ENCODE measurements around the gene RNF133.

DNA sequence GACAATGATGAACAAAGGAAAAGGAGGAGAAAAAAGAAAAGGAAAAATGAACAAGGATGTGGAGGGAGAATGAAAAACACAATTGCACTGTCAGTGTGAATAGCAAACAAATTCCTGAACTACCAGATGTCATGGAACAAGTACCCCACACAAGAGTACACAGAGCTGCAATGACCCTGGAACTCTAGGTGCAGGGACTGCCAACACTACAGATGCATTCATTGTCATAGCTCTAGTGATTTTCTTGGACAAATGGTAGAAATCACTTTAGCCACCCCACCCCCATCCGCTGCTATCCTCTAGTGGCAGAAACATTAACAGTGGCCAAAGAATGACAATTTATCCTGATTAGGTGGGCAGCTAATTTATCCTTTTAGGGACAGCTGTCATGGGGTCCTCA lies 3.1 kb downstream of the RNF133 start:
- TF ChIP-seq, protein P1, sequence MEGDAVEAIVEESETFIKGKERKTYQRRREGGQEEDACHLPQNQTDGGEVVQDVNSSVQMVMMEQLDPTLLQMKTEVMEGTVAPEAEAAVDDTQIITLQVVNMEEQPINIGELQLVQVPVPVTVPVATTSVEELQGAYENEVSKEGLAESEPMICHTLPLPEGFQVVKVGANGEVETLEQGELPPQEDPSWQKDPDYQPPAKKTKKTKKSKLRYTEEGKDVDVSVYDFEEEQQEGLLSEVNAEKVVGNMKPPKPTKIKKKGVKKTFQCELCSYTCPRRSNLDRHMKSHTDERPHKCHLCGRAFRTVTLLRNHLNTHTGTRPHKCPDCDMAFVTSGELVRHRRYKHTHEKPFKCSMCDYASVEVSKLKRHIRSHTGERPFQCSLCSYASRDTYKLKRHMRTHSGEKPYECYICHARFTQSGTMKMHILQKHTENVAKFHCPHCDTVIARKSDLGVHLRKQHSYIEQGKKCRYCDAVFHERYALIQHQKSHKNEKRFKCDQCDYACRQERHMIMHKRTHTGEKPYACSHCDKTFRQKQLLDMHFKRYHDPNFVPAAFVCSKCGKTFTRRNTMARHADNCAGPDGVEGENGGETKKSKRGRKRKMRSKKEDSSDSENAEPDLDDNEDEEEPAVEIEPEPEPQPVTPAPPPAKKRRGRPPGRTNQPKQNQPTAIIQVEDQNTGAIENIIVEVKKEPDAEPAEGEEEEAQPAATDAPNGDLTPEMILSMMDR (IDR thresholded peaks at IDR 0.05; ENCODE audit: low read length) = no peak
- TF ChIP-seq EZH2 (IDR thresholded peaks at IDR 0.05; ENCODE audit: borderline replicate concordance, low read length) = no peak
